ENCODE data around the gene TK1.

Gene TK1

DNA sequence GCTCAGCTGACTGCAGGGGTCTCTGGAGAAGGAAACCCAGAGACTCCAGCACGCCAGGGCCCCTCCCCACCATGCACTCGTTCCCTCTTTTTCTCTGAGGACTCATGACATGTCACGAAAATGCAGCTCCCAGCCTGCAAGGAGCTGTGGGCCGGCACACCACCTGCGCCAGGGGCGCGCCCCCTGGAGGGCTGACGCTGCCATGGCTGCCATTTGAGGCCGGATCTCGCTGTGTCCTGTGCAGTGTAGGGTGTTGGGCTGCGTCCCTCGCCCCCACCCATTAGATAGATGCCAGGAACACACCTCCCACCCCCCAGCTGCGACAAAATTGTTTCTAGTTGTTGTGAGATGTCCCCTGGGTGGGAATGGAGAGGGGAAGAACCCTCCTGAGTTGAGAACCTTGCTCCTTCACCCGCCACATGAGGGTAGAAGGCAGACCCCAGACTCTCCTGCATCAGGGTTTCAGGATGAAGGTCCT is 10.3 kb downstream of the TK1 start:
- no peaks in the 10 kb centered on the region for H3K9me3 ChIP-seq (replicated peaks; ENCODE audit: insufficient read depth, low read length)
- H3K9ac ChIP-seq (ENCODE audit: low read length): no peak overlapping the region
- peaks cover 64% of the 10 kb centered on the region for H3K4me1 ChIP-seq (ENCODE audit: low read length)
- H4K20me1 ChIP-seq (ENCODE audit: insufficient read depth, low read length): no peaks in the 10 kb centered on the region
- peak overlapping the region; percentile 11; the same call in 1 of the 2 replicates for H3K27ac ChIP-seq (ENCODE audit: low read length)
- peak; percentile 73 for DNase-seq
- H3K4me3 ChIP-seq (ENCODE audit: low read length): no peak overlapping the region
- TF ChIP-seq, protein P1, sequence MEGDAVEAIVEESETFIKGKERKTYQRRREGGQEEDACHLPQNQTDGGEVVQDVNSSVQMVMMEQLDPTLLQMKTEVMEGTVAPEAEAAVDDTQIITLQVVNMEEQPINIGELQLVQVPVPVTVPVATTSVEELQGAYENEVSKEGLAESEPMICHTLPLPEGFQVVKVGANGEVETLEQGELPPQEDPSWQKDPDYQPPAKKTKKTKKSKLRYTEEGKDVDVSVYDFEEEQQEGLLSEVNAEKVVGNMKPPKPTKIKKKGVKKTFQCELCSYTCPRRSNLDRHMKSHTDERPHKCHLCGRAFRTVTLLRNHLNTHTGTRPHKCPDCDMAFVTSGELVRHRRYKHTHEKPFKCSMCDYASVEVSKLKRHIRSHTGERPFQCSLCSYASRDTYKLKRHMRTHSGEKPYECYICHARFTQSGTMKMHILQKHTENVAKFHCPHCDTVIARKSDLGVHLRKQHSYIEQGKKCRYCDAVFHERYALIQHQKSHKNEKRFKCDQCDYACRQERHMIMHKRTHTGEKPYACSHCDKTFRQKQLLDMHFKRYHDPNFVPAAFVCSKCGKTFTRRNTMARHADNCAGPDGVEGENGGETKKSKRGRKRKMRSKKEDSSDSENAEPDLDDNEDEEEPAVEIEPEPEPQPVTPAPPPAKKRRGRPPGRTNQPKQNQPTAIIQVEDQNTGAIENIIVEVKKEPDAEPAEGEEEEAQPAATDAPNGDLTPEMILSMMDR (IDR thresholded peaks at IDR 0.05; ENCODE audit: low read length): peak; percentile 92
- no peak for TF ChIP-seq EZH2phosphoT487 (IDR thresholded peaks at IDR 0.05; ENCODE audit: low read length)
- no peak for TF ChIP-seq EZH2 (optimal IDR thresholded peaks at IDR 0.05; ENCODE audit: low read depth, low read length)
- peaks cover 64% of the 10 kb centered on the region for H3F3A ChIP-seq (ENCODE audit: insufficient read depth, low read length)
- peaks cover 37% of the 10 kb centered on the region for H3K79me2 ChIP-seq (ENCODE audit: low read length)
- H3K27me3 ChIP-seq (replicated peaks; ENCODE audit: insufficient read depth, low read length): no peaks in the 10 kb centered on the region
- no peaks in the 10 kb centered on the region for H3K9me2 ChIP-seq (replicated peaks; ENCODE audit: insufficient read depth, low read length)
- H3K36me3 ChIP-seq (replicated peaks; ENCODE audit: insufficient read depth, low read length): peaks cover 4% of the 10 kb centered on the region; the same call in 1 of the 2 replicates
- H2AFZ ChIP-seq (ENCODE audit: low read length): no peak overlapping the region
- no peak overlapping the region for H3K4me2 ChIP-seq (ENCODE audit: low read depth, low read length)

DNA sequence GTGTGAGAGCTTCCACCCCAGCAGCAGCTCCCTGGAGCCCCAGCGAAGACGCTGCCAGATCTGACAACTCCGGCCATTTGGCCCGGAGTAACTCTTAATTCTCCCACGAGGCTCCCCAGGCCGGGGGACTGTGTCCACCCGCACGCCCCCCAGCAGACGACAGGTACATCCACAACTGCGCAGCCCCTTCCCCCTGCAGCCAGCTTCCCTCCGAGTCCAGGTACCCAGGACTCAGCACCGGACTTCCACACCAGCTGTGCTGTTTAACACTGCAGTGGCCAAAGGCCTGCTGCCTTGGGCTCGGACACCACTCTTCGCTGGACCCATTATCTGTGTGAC is 11.2 kb downstream of the TK1 start:
- H3K36me3 ChIP-seq (replicated peaks; ENCODE audit: insufficient read depth, low read length): peaks cover 4% of the 10 kb centered on the region; the same call in 1 of the 2 replicates
- no peak for DNase-seq
- no peak overlapping the region for H3K9ac ChIP-seq (ENCODE audit: low read length)
- peaks cover 69% of the 10 kb centered on the region for H3F3A ChIP-seq (ENCODE audit: insufficient read depth, low read length)
- H3K4me2 ChIP-seq (ENCODE audit: low read depth, low read length): no peak overlapping the region
- H3K27me3 ChIP-seq (replicated peaks; ENCODE audit: insufficient read depth, low read length): no peaks in the 10 kb centered on the region
- H3K4me1 ChIP-seq (ENCODE audit: low read length): peaks cover 66% of the 10 kb centered on the region
- TF ChIP-seq EZH2 (optimal IDR thresholded peaks at IDR 0.05; ENCODE audit: low read depth, low read length) (no peak), EZH2phosphoT487 (IDR thresholded peaks at IDR 0.05; ENCODE audit: low read length) (no peak)
- TF ChIP-seq, protein P1 (IDR thresholded peaks at IDR 0.05; ENCODE audit: low read length): no peak
- H3K27ac ChIP-seq (ENCODE audit: low read length): no peak overlapping the region
- H3K9me2 ChIP-seq (replicated peaks; ENCODE audit: insufficient read depth, low read length): no peaks in the 10 kb centered on the region
- H3K79me2 ChIP-seq (ENCODE audit: low read length): peaks cover 37% of the 10 kb centered on the region
- no peaks in the 10 kb centered on the region for H4K20me1 ChIP-seq (ENCODE audit: insufficient read depth, low read length)
- no peak overlapping the region for H3K4me3 ChIP-seq (ENCODE audit: low read length)
- H2AFZ ChIP-seq (ENCODE audit: low read length): no peak overlapping the region
- H3K9me3 ChIP-seq (replicated peaks; ENCODE audit: insufficient read depth, low read length): no peaks in the 10 kb centered on the region

DNA sequence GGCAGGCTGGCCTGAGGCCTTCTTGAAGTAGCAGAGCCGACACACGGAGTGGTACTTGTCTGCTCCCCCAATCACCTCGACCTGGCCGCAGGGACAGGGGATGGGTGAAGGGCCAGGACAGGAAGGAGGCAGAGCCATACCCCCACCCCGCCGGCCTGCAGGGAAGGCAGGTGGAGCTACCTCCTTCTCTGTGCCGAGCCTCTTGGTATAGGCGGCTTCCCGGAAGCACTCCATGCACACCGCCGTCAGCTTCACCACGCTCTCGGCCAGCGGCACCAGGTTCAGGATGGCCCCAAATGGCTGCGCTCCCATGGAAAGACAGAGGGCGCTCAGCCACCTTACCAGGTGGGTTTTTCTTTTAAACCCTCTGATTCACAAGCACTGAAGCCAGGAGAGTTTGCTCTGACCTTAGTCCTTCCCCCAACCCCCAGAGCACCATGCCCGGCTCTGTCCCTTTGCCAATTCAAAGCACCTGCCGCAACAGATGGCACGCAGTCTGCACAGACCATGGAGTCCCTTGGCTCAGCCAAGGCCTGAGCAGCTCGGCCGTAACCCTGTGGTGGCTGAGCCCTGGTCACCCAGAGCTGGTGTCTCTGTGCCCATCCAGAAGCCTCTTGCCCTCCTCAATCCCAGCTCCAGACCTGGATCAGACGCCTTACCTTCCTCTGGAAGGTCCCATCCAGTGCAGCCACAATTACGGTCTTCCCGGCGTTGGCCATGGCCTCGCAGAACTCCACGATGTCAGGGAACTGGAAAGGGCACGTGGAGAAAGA is 11.8 kb downstream of the TK1 start:
- Histone ChIP-seq H3K9me2 (replicated peaks; ENCODE audit: insufficient read depth, low read length) (no peaks in the 10 kb centered on the region), H3K9ac (ENCODE audit: low read length) (no peak overlapping the region), H3K79me2 (ENCODE audit: low read length) (peaks cover 37% of the 10 kb centered on the region), H3K4me2 (ENCODE audit: low read depth, low read length) (peak overlapping the region; percentile 36; the same call in 1 of the 2 replicates), H3K9me3 (replicated peaks; ENCODE audit: insufficient read depth, low read length) (no peaks in the 10 kb centered on the region), H3K4me1 (ENCODE audit: low read length) (peaks cover 65% of the 10 kb centered on the region), H3F3A (ENCODE audit: insufficient read depth, low read length) (peaks cover 69% of the 10 kb centered on the region), H3K36me3 (replicated peaks; ENCODE audit: insufficient read depth, low read length) (peaks cover 4% of the 10 kb centered on the region; the same call in 1 of the 2 replicates), H3K27me3 (replicated peaks; ENCODE audit: insufficient read depth, low read length) (no peaks in the 10 kb centered on the region), H4K20me1 (ENCODE audit: insufficient read depth, low read length) (no peaks in the 10 kb centered on the region), H2AFZ (ENCODE audit: low read length) (no peak overlapping the region), H3K27ac (ENCODE audit: low read length) (peak overlapping the region; percentile 99), H3K4me3 (ENCODE audit: low read length) (no peak overlapping the region)
- DNase-seq: no peak
- TF ChIP-seq EZH2 (optimal IDR thresholded peaks at IDR 0.05; ENCODE audit: low read depth, low read length): no peak
- TF ChIP-seq, protein P1 (IDR thresholded peaks at IDR 0.05; ENCODE audit: low read length): no peak
- no peak for TF ChIP-seq EZH2phosphoT487 (IDR thresholded peaks at IDR 0.05; ENCODE audit: low read length)
